Fibroblast of villous mesenchyme (primary cell): ENCODE measurements around the gene CPNE5. TPM values are rescaled to one million over a fixed set of nuclear protein-coding genes. Genes with fewer than 3 reads are reported as not detected.
"Not testable (repeated sequence)": the region's sequence is repeated elsewhere in the genome, so short reads cannot be mapped to it uniquely, and the experiment has no call there.

ENCODE experiments used
- DNase-seq: peaks from one replicate; pipeline ENCODE4 v3.0.0-alpha.2; 2010; ENCODE audit warnings: low read depth
- H3K4me3 ChIP-seq: 2 replicates; pipeline ENCODE4 v1.5.1; 2011; ENCODE audit warnings: low read depth, mild to moderate bottlenecking, low read length
- total RNA-seq: library from RNA; depleted of rRNA; stranded (reverse); fragments of >200 nt; gene quantifications from 2 replicates; pipeline ENCODE4 v1.2.3, GENCODE V29; 2012
- TF ChIP-seq, protein P1 (sequence below): IDR thresholded peaks from 2 replicates; pipeline ENCODE4 v1.5.1; 2012; ENCODE audit warnings: low read depth, mild to moderate bottlenecking, low read length; ENCODE audit not compliant: insufficient read depth

The CPNE5 gene
- total RNA-seq, 1 donor = under 0.01 TPM

DNA sequence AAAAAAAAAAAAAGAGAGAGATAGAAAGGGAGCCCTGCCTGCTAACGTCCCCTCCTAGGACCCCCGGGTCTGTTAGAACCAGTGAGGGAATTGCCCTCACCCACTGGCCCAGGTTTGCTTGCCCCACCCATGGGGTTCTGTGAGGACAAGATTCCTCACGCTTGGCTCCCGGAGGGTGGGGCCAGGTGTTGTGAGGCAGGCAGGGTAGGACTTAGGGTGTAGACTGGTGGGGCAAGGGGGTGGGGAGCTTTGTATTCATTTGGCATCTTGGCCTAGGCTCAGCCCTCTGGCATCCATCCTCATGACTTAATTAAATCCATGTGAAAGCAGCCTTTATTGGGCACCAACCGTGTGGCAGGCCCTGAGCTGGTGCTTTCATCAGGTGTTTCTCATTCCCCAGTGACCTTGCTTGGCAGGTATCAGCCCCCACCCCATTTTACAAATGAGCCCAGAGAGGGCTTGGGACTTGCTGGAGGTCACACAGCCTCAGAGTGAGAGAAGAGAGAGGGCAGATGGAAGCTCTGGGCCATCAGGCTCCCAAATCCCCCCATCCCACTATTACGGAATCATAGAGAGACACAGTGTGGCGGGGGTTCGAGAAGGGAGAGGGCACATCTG lies 122.7 kb downstream of the CPNE5 start:
- TF ChIP-seq, protein P1, sequence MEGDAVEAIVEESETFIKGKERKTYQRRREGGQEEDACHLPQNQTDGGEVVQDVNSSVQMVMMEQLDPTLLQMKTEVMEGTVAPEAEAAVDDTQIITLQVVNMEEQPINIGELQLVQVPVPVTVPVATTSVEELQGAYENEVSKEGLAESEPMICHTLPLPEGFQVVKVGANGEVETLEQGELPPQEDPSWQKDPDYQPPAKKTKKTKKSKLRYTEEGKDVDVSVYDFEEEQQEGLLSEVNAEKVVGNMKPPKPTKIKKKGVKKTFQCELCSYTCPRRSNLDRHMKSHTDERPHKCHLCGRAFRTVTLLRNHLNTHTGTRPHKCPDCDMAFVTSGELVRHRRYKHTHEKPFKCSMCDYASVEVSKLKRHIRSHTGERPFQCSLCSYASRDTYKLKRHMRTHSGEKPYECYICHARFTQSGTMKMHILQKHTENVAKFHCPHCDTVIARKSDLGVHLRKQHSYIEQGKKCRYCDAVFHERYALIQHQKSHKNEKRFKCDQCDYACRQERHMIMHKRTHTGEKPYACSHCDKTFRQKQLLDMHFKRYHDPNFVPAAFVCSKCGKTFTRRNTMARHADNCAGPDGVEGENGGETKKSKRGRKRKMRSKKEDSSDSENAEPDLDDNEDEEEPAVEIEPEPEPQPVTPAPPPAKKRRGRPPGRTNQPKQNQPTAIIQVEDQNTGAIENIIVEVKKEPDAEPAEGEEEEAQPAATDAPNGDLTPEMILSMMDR = no peak
- no peak overlapping the region for H3K4me3 ChIP-seq
- no peak for DNase-seq

DNA sequence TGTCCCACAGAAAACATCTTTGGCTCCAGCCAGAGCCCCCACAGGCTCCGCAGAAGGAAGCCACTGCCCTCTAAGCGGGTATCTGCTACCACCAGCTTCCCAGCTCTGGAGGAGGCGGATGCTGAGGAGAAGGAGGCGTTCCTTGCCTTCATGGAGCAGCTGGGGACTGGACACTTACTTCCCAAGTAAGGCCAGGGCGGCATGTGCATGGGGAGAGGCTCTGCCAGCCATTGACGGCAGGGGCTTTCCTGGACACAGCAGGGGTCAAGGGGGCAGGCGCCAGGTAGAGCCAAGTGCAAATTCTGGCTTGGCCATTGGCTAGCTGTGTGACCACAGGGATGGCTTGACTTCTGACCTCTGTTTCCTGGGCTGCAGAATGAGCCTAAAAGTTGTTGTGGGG lies 123.8 kb downstream of the CPNE5 start:
- no peak for DNase-seq
- H3K4me3 ChIP-seq = no peak overlapping the region
- TF ChIP-seq, protein P1 = no peak

DNA sequence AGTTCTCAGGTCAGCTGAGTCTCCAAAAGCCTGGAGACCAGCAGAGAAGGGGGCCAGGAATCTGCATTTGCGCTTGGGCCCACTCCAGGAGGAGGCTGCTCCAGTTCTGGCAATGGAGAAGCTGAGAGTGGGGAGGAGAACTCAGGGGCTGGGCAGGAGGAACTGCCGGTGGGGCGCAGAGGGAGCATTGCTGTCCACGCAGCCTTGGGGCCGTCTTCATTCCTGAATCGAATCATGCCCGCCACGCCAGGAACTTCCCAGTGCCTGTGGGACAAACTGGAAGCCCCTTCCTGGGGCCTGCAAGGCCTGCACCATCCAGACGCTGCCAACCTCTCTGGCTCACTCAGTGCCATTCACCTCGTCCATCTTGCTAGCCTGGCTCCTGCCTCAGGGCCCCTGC lies 124.7 kb downstream of the CPNE5 start:
- H3K4me3 ChIP-seq = no peak overlapping the region
- no peak for DNase-seq
- TF ChIP-seq, protein P1 = no peak

DNA sequence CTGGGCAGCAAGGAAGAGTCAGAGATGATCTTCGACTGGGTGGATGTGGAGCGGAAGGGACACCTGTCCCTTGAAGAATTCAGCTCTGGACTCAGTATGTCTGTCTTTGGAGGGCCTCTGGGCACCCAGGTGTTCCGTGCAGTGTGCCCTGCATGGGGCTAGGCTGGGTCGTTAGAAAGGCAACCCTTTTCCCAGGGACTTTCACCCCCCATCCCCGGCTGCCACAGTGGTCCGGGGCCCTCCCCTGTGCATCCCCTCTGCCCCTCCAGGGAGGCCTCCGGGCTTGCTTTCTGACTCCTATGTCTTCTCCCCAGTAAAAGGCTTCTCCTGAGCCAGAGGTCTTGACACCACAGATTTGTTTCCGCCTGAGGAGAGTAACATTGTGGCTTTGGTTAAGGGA lies 125.4 kb downstream of the CPNE5 start:
- no peak overlapping the region for H3K4me3 ChIP-seq
- TF ChIP-seq, protein P1 = no peak

DNA sequence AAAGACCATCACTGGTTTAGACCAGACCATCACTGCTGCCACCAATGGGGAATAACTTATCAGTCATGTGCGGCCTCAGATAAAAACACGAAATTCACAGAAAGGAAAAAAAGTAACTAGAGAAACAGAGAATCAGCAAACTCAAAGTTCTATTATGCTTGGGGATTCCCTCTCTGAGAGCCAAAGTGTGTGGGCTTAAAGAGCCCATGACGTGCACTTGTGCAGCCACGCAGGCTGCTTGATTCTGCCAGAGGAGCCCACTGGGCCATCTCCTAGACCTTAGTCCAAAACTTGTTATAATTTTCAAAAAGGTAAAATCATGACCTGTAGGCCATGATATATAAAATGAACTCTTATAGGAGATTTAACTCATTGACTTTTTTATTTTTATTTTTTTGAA lies 126.4 kb downstream of the CPNE5 start:
- TF ChIP-seq, protein P1 = no peak
- no peak for DNase-seq
- no peak overlapping the region for H3K4me3 ChIP-seq

More for the DNA sequence above, 125.4 kb downstream of the CPNE5 start:
- DNase-seq = no peak

DNA sequence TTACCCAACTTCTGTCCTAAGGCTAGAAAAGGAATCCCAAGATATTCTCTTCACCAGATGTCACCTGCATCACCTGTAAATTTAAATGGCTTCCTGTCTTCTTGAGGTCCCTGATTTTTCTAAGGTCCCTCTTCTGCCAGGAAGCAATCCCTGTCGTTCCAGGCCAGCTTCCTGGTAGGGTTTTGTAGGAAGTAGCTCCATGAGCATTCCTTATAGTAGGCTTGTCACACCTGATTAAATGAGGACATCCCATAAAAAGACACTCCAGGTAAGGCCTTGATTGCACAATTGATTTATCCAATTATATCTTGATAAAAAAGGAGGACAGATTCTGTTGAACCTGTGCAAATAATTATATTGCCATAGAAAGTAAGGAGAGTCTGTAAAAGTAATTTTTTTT lies 132.9 kb downstream of the CPNE5 start:
- TF ChIP-seq, protein P1 = no peak
- no peak for DNase-seq
- H3K4me3 ChIP-seq = no peak overlapping the region

DNA sequence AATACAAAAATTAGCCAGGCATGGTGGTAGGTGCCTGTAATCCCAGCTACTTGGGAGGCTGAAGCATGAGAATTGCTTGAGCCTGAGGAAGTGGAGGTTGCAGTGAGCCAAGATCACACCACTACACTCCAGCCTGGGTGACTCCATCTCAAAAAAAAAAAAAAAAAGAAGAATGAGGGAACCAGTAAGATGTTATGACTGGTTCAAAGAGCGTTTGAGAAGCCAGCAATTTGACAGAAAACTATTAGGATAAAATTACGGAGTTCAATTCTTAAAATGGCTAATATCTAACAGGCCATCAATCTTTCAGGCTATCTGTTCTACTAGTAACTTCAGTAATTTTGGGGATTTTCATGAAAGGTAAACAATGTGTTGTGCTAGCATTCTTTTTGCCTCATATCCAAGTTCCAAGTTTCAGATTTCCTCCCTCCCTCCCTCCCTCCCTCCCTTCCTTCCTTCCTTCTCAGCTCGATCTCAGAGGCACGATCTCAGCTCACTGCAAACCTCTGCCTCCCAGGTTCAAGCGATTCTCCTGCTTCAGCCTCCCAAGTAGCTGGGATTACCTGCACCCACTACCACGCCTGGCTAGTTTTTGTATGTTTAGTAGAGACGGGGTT lies 134.2 kb downstream of the CPNE5 start:
- not testable (repeated sequence) for H3K4me3 ChIP-seq, DNase-seq
